HepG2 (cell line): ENCODE results near the gene VMO1. TPM values are rescaled to one million over a fixed set of nuclear protein-coding genes. Genes with fewer than 3 reads are reported as not detected.

Source experiments
- E2F2 ChIP-seq: sonication (generic); formaldehyde crosslinking; IDR thresholded peaks from 2 replicates; pipeline ENCODE4 v1.4.0; 2020; ENCODE audit warnings: missing genetic modification reagents, borderline replicate concordance
- FOXO4 ChIP-seq: sonication (generic); formaldehyde crosslinking; conservative IDR thresholded peaks from 2 replicates; pipeline ENCODE4 v1.8.1; 2023; ENCODE audit warnings: missing genetic modification reagents
- HNRNPH1 ChIP-seq: fragments of 200-400 bp; formaldehyde crosslinking; optimal IDR thresholded peaks from 2 replicates; pipeline ENCODE3; 2017; ENCODE audit warnings: mild to moderate bottlenecking, low read depth, low read length
- MXD3 ChIP-seq: IDR thresholded peaks from 2 replicates; pipeline ENCODE4 v1.6.1; 2016; ENCODE audit warnings: mild to moderate bottlenecking, missing biosample characterization, missing genetic modification reagents
- PCBP2 ChIP-seq: fragments of 200-400 bp; formaldehyde crosslinking; optimal IDR thresholded peaks from 2 replicates; pipeline ENCODE3; 2018; ENCODE audit warnings: low read length, low read depth; ENCODE audit not compliant: poor library complexity, severe bottlenecking
- THAP7 ChIP-seq: sonication (generic); formaldehyde crosslinking; IDR thresholded peaks from 2 replicates; pipeline ENCODE4 v1.8.1; 2023; ENCODE audit warnings: mild to moderate bottlenecking, missing genetic modification reagents
- ZFP91 ChIP-seq: sonication (generic); formaldehyde crosslinking; IDR thresholded peaks from 2 replicates; pipeline ENCODE4 v1.9.0; 2022; ENCODE audit warnings: missing genetic modification reagents, mild to moderate bottlenecking, borderline replicate concordance
- ZMYM3 ChIP-seq: sonication (generic); formaldehyde crosslinking; IDR thresholded peaks from 2 replicates; pipeline ENCODE4 v1.5.1; 2020; ENCODE audit warnings: mild to moderate bottlenecking, missing genetic modification reagents
- ZMYM4 ChIP-seq: sonication (generic); formaldehyde crosslinking; IDR thresholded peaks from 2 replicates; pipeline ENCODE4 v1.8.1; 2023; ENCODE audit warnings: mild to moderate bottlenecking, missing genetic modification reagents
- ZNF232 ChIP-seq: sonication (generic); formaldehyde crosslinking; IDR thresholded peaks from 2 replicates; pipeline ENCODE4 v1.4.0; 2020; ENCODE audit warnings: missing genetic modification reagents, borderline replicate concordance
- ZNF3 ChIP-seq: IDR thresholded peaks from 2 replicates; pipeline ENCODE4 v1.7.0; 2017; ENCODE audit warnings: inconsistent platforms
- ZNF33B ChIP-seq: sonication (generic); formaldehyde crosslinking; IDR thresholded peaks from 2 replicates; pipeline ENCODE4 v1.5.1; 2020; ENCODE audit warnings: mild to moderate bottlenecking, missing genetic modification reagents
- ZNF609 ChIP-seq: sonication (generic); formaldehyde crosslinking; IDR thresholded peaks from 2 replicates; pipeline ENCODE4 v1.4.0; 2020; ENCODE audit warnings: mild to moderate bottlenecking, missing genetic modification reagents, borderline replicate concordance
- ZNF629 ChIP-seq: sonication (generic); formaldehyde crosslinking; conservative IDR thresholded peaks from 2 replicates; pipeline ENCODE4 v1.5.0; 2020; ENCODE audit warnings: missing genetic modification reagents
- ZNF639 ChIP-seq: conservative IDR thresholded peaks from 2 replicates; pipeline ENCODE4 v1.6.1; 2018; ENCODE audit warnings: missing genetic modification reagents
- ZSCAN9 ChIP-seq: IDR thresholded peaks from 2 replicates; pipeline ENCODE4 v1.6.1; 2016; ENCODE audit warnings: borderline replicate concordance
- polyA plus RNA-seq, 8 experiments: library from polyadenylated mRNA; depleted of rRNA in 3 of 8; stranded (reverse) in 7 of 8; unstranded in 1 of 8; fragments of >200 nt; fragmentation: Illumina TruSeq in 4 of 8; extraction: Trizol in 4 of 8; gene quantifications; 2 replicates each; pipeline versions ENCODE4 v1.2.1 to v1.2.3, GENCODE V29; 2011 to 2016; ENCODE audit warnings: low read depth in 4 of 8, missing spikeins in 1 of 8, mixed read lengths in 1 of 8; ENCODE audit not compliant: insufficient read depth in 1 of 8
- total RNA-seq, 5 experiments: library from RNA; depleted of rRNA; stranded (reverse); fragments of >200 nt; fragmentation: Illumina TruSeq; extraction: Trizol; gene quantifications; 2 replicates each; pipeline ENCODE4 v1.2.3, GENCODE V29; 2016; ENCODE audit warnings: low read depth in 1 of 5

Gene VMO1
- total and polyA plus RNA-seq, 2 of the 13 experiments (the other 11 are each of a cell fraction or from before 2014, with no cell fraction given) = not detected

- TF ChIP-seq ZFP91 (CRISPR knock-in tag) (peak; percentile 90), ZNF629 (CRISPR knock-in tag) (no peak; the same call in 1 of the 2 replicates), PCBP2 (no peak), ZNF33B (CRISPR knock-in tag) (no peak; the same call in 1 of the 2 replicates), THAP7 (CRISPR knock-in tag) (no peak), ZNF3 (CRISPR knock-in tag) (no peak), HNRNPH1 (no peak), FOXO4 (CRISPR knock-in tag) (no peak), ZNF639 (0 out of 2 replicates have a peak, but pooled peaks have one; percentile 19), ZSCAN9 (CRISPR knock-in tag) (0 out of 2 replicates have a peak, but pooled peaks have one; percentile 57), MXD3 (peak; percentile 67; the same call in 1 of the 2 replicates), ZNF609 (CRISPR knock-in tag) (peak; percentile 77; the same call in 1 of the 2 replicates), E2F2 (CRISPR knock-in tag) (0 out of 2 replicates have a peak, but pooled peaks have one; percentile 68), ZMYM4 (peak; percentile 61; the same call in 1 of the 2 replicates), ZMYM3 (peak; percentile 93), ZNF232 (CRISPR knock-in tag) (peak; percentile 68; the same call in 1 of the 2 replicates)
Observed at GRCh38 chr17:4771519-4772234, 14.5 kb downstream of the VMO1 start, which contains the start of gene TM4SF5 (continued).
